Peyer's patch (tissue), 4 donors: ENCODE measurements around the gene PLPP4.

ENCODE experiments used
- CTCF ChIP-seq, 6 experiments: fragments of 450-650 bp in 4 of 6; fragments of 200-600 bp in 2 of 6; sonication (generic) in 1 of 6; IDR thresholded peaks; one replicate each; pipeline ENCODE4 v1.5.1; 2017 to 2019; ENCODE audit warnings: antibody characterized with exemption in 6 of 6, mild to moderate bottlenecking in 3 of 6, moderate library complexity in 1 of 6
- POLR2A ChIP-seq, 2 donors: fragments of 450-650 bp; IDR thresholded peaks; one replicate each; pipeline ENCODE4 v1.5.1; 2017; ENCODE audit warnings: antibody characterized with exemption in 2 of 2, mild to moderate bottlenecking in 2 of 2, moderate library complexity in 2 of 2

DNA sequence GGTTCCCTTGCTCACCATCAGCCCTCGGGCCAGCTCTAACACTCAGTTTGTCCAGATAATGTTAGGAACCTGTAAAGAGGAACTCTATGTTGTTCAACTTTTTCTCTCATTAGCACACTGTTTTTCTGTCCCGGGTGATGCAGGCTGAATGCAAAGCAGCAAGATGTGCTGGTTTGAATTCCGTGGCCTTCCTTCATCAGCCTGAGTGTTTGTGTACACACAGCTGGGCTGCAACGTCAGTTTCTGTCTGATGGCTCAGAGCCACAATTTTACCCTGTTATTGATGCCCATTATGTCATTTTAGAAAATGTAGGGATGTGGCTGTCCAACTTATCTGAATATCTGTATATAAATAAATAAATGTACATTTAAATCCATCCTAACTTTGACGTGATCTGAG, 152.0 kb downstream of the PLPP4 start:
- no peak for TF ChIP-seq CTCF (IDR thresholded peaks at IDR 0.05)
- no peak for TF ChIP-seq POLR2A (IDR thresholded peaks at IDR 0.05)
